ENCODE measurements around the gene RMRP.
A peak's percentile ranks its signal among the peaks of the same experiment; 100 is the strongest.
"Not testable (repeated sequence)": the region's sequence is repeated elsewhere in the genome, so short reads cannot be mapped to it uniquely, and the experiment has no call there.

RMRP gene

DNA sequence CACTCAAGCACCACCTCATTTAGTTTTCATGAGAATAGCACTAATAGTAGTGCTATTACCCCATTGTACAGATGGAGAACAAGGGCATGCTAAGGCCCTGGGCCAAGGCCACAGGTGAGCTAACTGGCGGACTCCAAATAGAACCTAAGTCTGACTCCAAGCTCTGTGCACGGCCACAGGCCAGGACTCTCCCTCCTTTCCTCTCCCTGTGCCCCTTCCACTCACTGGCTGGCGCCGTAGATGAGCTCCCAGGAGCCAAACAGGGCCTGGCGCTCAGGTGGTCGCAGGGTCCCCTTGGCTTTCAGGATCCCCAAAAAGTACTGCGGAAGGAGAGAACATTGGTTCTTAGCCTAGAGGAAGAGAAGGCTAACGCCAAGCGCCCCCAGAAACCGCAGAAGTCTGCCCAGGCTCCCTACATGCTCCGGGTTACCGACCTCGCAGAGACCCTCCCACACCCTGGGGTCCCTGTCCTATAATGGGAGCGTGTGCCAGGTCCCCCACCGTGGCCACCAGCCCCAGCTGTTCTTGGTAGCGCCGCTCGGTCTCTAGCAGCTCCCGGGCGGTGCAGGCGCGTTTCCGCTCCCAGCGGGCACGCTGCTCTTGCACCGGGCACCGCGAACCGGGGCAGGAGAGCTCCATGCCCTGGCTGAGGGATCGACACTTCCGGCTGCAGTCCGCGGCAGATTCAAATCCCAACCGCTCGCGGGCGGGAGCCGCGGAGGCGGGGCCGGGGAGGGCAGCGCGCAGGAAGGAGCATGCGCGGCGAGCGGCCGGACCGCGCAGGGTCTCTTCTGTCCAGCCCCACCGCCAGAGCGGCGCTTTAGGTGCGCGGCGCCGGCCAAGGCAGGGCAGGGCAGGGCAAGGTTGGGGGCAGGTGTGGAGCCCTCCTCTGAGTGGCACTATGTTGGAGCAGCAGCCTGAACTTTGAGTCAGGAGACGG, 7.0 kb upstream of the RMRP start, which contains the start of gene ARHGEF39:
ARHGEF39 (minus strand) TSS at position 665 of the 940 bp plus-strand sequence; CDS start at position 639, 26 bp downstream.
- peak; percentile 42 for DNase-seq (ENCODE audit: low spot score)

DNA sequence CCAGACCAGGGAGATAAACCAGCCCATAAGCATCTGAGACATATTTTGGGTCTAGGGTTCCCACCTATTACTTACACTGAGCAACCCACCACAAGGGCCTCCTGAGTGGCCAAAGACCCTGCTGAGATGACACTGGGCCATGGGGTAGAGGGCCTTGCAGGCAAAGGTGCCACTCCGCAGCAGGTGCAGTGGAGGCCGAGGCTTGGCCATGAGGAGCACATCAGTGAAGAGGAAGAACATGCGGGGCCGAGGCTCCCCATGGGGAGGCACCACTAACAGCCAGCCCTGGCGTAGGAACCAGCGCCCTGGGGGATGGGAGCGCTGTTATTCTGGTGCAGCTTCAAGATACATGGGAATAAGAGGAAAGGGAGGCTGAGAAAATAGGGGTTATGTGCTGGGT, 4.6 kb upstream of the RMRP start:
- no peak for DNase-seq (ENCODE audit: low spot score)

DNA sequence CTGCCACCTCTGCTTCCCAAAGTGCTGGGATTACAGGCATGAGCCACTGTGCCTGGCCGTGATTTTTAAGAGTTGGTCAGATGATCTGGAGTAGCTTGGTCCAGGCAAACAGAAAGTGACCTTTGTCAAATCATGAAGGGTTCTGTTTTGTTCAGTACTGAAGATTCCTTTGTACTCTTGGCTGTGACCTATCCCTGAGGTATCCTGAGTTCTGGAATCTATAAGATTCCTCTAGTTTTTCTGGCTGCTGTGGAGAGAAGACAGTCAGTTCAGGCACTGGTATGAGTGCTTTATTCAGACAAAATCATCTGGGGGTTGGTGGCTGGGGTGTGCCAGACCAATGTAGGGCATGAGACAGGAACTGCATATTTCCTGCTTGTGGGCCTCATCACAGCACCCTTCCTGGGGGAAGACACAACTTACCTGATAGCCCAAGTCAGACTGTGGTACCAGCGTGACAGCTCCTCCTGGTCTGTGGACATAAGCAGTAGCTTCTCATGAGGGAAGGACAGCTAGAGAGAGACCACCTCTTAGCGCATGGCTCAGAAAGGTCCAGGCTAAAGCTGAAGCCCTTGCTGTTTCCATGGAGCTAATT, 4.0 kb upstream of the RMRP start:
- DNase-seq (ENCODE audit: low spot score) = no peak

DNA sequence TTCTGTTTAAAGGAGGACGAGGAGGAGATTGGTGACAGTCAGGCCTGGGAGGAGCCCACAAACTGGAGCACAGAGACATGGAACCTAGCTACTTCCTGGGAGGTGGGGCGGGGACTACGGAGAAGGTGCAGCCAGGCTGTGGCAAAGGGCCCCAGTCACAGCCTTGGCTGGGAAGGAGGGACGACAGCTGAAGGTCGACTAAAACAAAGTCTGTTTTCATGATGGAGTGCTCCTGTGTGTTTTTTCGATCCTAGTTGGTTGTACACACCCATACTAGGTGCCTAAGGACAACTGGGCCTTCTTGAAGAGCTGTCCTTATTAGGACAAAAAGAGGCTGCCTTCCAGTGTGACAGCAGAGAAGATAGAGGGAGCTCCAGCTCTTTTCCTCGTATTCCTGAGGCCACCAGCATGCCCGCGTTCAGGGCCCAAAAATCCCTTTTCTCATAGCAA, 3.2 kb upstream of the RMRP start:
- DNase-seq (ENCODE audit: low spot score) = peak; percentile 62

DNA sequence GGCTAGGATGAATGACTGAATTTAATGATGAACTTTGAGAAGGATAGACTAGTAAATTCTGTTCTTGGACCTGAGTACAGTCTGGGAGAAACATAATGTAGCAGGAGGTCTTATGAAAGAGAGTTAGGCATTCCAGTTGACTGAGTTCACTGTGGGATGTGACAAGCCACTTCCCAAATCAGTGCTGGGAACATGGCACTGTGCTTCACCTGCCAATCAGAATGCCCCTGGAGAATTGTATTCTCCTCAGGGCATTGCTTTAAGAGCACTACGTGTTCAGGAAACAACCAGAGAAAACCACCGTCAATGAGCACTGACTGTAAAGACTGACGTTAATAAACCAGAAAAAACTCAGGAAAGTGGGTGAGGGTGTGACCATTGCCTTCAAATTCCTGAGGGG, 1.5 kb upstream of the RMRP start:
- no peak for DNase-seq (ENCODE audit: low spot score)

DNA sequence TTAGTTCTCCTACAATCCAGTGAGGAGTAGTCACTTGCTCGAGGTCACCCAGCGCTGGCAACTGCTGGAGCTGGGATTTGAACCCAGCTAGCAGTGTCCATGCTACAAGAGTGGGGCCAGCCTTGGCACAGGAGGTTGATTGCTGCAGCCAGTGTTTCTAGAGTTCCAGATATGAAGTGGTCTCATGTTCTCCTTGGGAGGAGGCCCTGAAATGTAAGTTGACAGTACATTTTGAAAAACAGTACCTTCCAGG, 1.1 kb upstream of the RMRP start:
- DNase-seq (ENCODE audit: low spot score) = no peak

DNA sequence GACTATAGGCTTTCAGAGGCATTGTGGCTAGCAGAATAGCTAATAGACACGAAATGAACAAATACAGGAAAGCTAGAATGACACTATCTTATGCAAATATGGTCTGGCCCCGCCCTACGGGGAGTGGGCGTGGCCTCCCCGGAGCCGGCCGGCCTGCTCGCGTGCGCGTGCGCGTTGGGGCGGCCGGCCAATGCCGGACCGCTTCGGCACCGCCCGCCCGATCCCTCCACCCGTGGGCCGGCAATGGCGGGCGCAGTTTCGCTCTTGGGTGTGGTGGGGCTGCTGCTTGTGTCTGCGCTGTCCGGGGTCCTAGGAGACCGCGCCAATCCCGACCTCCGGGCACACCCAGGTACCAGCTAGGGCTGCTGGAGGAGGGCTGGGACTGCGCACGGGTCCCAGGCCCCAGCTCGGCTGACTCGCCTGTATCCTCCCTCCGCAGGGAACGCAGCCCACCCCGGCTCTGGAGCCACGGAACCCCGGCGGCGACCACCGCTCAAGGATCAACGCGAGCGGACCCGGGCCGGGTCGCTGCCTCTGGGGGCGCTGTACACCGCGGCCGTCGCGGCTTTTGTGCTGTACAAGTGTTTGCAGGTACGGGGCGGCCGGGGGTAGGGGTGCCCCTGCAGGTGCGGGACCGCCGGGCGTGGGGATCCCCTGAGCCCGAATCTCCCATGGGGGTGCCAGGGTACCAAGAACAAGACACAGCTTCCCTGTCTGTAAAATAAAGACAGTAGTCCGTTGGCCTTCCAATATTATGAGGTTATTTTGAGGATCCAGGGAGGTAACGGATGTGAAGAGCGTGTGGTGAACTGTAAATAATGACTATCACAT, 533 bp upstream of the RMRP start, which contains the start of gene CCDC107:
CCDC107 (plus strand) TSS at position 156 of the 831 bp plus-strand sequence; CDS start at position 244, 88 bp downstream.
- DNase-seq (ENCODE audit: low spot score) = no peak

DNA sequence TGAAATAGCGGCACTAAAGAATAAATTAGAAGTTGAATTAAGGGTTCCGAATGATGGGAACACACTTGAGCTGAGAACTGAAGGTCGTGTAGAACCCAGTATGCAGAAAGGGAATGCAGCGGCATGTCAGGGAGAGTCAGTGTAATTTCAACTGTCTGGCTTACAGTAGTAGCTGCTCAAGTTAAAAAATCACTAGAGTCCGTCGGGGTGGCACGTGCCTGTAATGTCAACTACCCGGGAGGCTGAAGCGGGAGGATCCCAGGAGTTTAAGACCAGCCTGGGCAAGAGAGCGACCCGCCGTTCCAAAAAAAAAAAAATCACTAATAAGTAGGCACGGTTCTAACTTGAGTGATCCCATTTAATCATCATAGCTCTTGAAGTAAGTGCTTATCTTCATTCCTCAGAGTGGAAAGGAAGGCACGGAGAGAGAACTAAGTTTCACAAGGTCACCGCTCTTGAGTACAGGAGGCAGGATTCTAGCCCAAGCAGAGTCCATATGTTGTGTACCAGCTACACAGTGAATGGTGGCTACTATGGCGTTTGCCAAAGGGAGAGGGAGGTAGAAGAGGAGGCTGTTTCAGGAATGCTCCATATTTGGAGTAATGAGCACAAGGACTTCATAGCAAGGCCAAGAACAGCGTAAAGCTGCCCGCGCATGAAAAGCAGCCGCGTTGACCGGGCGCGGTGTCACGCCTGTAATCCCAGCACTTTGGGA, 831 bp downstream of the RMRP start:
- DNase-seq (ENCODE audit: low spot score) = peak; percentile 66

DNA sequence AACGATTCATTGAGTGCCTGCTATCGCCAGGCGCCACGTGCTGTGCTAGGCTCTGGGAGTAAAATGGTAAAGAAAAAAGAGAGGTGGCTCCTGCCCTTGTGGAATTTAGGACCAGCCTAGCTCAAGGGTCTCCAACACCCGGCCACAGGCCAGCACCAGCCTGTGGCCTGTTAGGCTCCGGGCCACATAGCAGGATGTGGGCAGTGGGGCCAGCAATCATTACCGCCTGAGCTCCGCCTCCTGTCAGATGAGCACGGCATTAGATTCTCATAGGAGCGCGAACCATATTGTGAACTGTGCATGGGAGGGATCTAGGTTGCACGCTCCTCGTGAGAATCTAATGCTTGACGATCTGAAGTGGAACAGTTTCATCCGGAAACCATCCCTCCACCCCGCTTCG, 1.5 kb downstream of the RMRP start:
- no peak for DNase-seq (ENCODE audit: low spot score)

DNA sequence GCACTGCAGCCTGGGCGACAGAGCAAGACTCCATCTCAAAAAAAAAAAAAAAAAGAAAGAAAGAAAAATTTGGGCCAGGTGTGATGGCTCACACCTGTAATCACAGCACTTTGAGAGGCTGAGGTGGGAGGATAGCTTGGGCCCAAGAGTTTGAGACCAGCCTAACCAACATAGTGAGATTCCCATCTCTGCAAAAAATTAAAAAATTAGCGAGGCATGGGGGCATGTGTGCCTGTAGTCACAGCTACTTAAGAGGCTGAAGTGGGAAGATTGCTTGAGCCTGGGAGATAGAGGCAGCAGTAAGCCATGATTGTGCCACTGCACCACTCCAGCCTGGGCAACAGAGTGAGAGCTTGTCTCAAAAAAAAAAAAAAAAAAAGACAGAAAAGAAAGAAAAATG, 4.2 kb downstream of the RMRP start:
- no peak for DNase-seq (ENCODE audit: low spot score)

DNA sequence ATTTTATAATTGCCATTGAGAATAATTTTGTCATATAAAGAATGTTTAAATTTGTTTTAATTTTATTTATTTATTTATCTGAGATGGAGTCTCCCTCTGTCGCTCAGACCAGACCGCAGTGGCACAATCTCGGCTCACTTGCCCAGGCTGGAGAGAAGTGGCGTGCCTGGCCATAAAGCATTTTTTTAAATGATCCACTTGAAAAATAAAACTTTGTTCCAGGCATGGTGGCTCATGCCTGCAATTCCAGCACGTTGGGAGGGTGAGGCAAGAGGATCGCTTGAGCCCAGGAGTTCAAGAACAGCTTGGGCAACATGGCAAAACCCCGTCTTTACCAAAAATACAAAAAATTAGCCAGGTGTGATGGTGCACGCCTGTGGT, 5.0 kb downstream of the RMRP start:
- DNase-seq (ENCODE audit: low spot score) = no peak

DNA sequence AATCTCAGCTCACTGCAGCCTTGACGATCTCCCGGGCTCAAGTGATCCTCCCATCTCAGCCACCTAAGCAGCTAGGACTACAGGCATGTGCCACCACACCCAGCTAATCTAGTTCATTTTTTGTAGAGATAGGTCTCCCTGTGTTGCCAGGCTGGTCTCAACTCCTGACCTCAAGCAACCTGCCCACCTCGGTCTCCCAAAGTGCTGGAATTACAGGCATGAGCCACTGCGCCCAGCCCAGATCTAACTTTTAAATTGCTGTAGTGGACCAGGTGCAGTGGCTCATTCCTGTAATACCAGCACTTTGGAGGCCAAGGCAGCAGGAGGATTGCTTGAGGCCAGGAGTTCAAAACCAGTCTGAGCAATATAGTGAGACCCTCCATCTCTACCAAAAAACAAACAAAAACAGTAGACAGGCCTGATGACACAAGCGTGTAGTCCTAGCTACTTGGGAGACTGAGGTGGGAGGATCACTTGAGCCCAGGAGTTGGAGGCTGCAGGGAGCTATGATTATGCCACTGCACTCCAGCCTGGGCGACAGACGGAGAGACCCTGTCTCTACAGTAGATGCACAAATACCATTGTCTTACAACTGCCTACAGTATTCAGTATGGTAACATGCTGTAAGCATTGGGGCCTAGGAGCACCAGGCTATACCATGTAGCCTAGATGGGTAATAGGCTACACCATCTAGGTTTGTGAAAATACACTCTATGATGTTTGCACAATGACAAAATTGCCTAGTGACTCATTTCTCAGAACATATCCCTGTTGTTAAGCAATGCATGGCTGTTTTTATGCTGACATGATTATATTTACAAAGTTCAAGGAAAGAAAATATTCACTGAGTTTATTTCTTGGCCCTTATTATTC, 5.6 kb downstream of the RMRP start:
- no peak for DNase-seq (ENCODE audit: low spot score)

DNA sequence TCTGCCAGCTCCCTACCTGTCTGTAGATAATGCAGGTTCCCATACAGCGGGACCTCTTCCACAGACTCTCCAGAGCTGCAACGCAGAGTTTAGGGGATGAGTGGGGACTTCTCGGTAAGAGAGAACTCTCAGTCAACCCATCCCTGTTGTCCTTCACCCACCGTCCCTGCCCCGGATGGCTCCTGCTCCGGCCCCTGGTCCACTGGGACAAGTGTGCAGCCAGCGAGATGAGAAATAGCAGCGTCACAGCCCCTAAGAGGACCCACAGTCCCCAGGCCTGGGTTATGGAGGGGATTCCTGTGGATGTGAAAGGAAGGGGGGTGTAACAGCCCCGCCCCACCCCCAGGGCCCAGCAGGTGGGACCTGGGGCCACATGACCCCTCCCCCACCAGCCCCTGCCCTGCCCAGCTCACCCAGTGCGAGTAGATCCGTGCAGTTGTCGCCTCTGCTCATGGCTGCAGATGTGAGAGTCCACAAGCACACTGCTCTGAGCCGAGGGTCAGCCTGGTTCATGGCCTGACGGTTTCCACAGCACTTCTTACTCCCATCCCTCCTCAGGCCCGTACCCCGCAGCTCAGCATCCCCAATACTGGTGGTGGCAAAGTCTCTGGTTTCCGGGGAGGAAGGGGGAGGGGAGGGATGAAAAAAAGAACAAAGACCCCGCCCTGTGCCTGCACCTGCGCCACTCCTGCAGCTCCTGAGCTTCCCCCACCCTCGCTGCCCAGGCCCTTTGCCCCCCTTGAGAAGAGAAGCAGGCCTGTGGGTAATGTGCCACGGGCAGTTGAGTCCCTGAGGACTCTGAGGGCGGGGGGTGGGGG, 7.3 kb downstream of the RMRP start, which contains the start of gene SIT1:
SIT1 (minus strand) TSS at position 591 of the 818 bp plus-strand sequence; CDS start at position 513, 78 bp downstream.
- no peak for DNase-seq (ENCODE audit: low spot score)

DNA sequence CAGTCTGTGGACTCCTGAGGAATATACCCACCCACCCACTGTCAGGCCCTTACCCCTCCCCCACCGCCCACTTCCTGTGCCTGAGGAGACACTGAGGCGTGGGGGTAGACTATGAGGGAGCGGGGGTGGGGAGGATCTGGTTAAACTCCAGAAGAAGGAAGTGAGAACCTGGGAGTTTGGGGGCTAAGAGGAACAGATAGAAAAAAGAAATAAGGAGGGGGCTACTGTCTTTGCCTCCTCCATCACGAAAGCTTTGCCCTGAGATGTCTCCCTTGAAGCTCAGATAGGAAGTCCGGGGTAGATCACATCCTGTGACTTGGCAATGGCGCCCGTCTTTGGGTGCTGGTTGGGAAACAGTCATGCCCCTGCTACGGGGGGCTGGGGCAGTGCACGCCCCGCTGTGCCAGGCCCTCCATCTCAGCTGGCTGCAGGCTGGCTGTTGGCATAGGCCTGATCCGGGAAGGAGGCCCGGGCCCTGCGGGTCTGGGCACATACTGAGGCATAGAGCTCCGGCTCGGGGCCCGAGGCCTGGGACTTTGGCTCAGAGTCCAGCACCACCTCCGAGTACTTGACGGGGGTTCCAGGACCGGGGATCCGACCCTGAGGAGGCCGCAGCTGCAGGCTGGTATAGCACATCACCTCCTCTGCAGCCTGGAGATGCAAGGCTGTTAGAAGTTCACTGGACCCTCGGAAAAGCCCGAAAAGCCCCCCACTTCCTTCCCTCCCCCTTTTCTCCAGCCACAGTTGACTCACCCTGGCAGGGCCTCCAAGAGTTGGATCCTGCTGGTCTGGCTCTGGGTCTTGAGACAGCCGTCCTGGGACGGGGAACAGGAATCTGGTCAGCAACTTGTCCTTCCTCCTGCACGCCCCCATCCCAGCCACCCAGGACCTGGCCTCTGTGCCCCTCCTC, 8.1 kb downstream of the RMRP start:
- no peak for DNase-seq (ENCODE audit: low spot score)

DNA sequence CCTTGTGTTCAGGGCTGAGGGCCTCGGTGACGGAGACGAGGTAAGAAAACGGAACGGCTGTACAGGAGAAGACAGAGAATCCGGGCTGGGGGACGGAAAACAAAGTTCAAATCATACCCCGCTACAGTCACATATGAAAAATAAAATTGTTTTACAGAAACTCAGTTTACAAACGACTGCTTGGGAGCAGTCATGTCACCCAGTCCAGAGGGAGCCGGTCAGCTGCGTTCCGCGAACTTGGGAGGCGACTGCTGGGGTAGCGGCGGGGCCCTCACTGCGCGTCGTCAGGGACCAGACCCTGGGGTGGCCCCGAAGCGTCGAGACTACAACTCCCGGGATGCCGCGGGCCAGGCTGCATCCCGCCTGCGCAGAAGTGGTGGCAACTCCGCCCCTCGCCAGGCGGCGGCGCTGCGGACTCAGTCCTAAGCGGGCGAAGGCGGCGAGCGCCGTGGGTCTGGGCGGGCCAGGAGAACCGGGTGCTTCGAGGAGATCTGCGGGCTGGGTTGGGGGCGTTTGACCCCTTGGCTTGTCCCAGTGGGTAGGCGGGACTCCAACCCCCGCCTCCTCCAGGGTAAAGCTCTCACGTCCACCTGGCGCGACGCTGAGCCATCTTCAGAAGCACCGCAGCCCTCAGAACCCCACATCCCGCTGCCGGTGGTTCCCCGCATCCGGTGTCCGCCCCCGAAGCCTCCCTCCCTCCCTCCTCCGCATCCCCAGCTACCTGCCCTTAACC, 11.1 kb downstream of the RMRP start:
- DNase-seq (ENCODE audit: low spot score) = peak; percentile 85

DNA sequence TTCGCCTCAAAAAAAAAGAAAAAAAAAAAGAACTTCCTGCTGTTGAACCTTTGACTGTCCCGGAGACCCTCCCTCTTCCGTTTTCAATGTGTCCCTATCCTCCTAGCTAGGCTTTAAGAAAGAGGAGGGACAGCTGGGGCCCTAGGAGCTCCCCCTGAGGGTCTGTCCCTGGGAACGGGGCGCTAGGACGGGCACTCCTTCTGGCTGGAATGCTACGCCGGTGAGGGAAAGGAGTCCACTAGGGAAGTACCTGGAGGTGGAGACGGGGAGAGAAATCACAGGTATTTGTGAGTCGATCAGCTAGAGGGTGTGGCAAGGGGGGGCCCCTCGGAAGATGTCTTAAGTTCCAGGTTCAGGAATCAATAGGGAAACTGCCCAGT, 11.7 kb downstream of the RMRP start:
- no peak for DNase-seq (ENCODE audit: low spot score)

DNA sequence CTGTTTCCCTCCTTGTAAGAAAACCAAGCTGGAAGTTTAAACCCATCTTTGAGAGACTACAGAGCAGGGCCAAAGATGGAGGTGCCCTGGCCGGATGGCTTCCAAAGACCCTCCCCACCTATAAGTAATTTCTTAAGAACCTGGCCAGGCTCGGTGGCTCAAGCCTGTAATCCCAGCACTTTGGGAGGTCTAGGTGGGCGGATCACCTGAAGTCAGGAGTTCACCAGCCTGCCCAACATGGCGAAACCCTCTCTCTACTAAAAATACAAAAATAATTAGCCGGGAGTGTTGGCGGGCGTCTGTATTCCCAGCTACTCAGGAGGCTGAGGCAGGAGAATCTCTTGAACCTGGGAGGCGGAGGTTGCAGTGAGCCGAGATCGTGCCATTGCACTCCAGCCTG, 12.1 kb downstream of the RMRP start:
- not testable (repeated sequence) for DNase-seq (ENCODE audit: low spot score)

DNA sequence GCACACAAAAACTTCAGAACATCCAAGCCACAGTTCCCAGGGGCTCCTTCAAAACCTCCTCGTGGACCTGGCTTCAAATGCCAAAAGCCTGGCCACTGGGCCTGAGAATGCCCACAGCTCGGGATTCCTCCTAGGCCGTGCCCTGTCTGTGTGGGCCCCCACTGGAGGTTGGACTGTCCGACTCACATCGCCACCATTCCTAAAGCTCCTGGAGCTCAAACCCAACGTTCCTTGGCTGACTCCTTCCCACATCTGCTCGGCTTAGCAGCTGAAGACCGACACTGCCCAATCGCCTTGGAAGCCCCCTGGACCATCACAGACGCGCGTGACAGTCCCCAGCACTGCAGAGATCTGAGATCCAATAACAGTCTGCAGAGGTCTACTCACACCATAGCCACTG, 14.8 kb downstream of the RMRP start:
- no peak for DNase-seq (ENCODE audit: low spot score)

Data from pons (tissue), 1 donor.